ENCODE measurements around the gene UBE2V1. TPM values are rescaled to one million over a fixed set of nuclear protein-coding genes. Genes with fewer than 3 reads are reported as not detected.

Gene UBE2V1
- total and polyA plus RNA-seq, 2 of the 13 experiments (the other 11 are each of a cell fraction or from before 2014, with no cell fraction given), result 81.3 to 132 TPM

DNA sequence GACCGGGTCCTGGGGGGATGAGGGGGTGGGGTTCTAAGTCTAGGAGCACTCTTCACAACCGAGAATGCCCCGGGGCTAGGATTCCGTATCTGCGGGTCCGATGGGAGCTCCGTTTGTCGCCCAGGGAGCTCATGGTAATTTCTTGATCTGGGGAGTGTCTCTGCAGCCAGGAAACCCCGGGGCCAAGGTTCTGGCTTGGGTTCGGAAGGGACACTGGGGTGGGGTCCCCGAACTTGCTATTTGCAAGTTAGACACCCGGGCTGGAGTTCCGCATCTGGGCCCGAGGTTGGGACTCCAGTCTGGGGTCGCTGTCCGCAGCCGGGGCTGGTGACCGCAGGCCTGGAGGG is 40.2 kb upstream of the UBE2V1 start:
- Histone ChIP-seq H3K79me2 (ENCODE audit: insufficient read depth, low read length) (peaks cover 46% of the 10 kb centered on the region), H3K27me3 (ENCODE audit: control insufficient read depth in 1 of 2, insufficient read depth in 2 of 2, low read length in 2 of 2) (peaks cover 0 to 4% of the 10 kb centered on the region in 2 experiments; a peak in 1 of 5 replicates), H3K9ac (ENCODE audit: insufficient read depth, low read depth, low read length) (peak overlapping the region; percentile 98), H3K4me1 (ENCODE audit: insufficient read depth, low read length) (peaks cover 66% of the 10 kb centered on the region), H3K36me3 (replicated peaks in 1 of 2; ENCODE audit: control insufficient read depth in 1 of 2, insufficient read depth in 2 of 2, low read length in 2 of 2) (peaks cover 9 to 26% of the 10 kb centered on the region in 2 experiments; a peak in 4 of 5 replicates), H3K4me3 (replicated peaks in 1 of 3; ENCODE audit: insufficient read depth in 1 of 3, low read depth in 2 of 3, low read length in 3 of 3) (peak overlapping the region; percentile 91 to 98 (median 96)), H3K4me2 (ENCODE audit: low read depth, low read length) (peak overlapping the region; percentile 98), H3K27ac (ENCODE audit: extremely low read length, insufficient read depth, low read length) (peak overlapping the region; percentile 73), H3K9me3 (ENCODE audit: low read length) (no peaks in the 10 kb centered on the region), H2AFZ (ENCODE audit: low read length) (no peak overlapping the region), H4K20me1 (ENCODE audit: insufficient read depth, low read length) (no peaks in the 10 kb centered on the region; the same call in 1 of the 2 replicates)
- WGBS (ENCODE audit: low lambda C conversion rate), result 2% methylated on average over 9 of the region's 18 CpGs
- intact Hi-C loops (cut with micrococcal nuclease; ENCODE audit: unreplicated experiment) (loop anchor here (2.0 kb wide), 1 partner anchor 16 kb away; no protein-coding TSS in a partner anchor), in situ Hi-C loops (cut with HindIII; ENCODE audit: extremely low pct_ligation_motif_present, low pct_unique_long_range_greater_than_20kb) (no loop called here)
- POLR2A ChIA-PET, result interaction anchor here (0.5 to 5.2 kb wide), 24 partner anchors 9 to 317 kb away, joined by 3 to 89 read pairs (median 6); partner anchors contain the start of genes SPATA2 and UBE2V1
- no peak for FAIRE-seq
- CTCF ChIA-PET (ENCODE audit: low intra/inter-chr PET ratio, low total read pairs), result interaction anchor here (0.8 kb wide), 1 partner anchor 17 kb away, joined by 3 read pairs; no protein-coding TSS in a partner anchor
- no peak for DNase-seq (ENCODE audit: low spot score)
- BruUV-seq (replicated peaks), result TSS peak; percentile 59
- no peak for ATAC-seq
- TF ChIP-seq TEAD2 (CRISPR knock-in tag; IDR thresholded peaks at IDR 0.05) (no peak), MAFG (CRISPR knock-in tag; IDR thresholded peaks at IDR 0.05) (0 out of 2 replicates have a peak, but pooled peaks have one; percentile 38), TBL1XR1 (IDR thresholded peaks at IDR 0.05; ENCODE audit: borderline replicate concordance, low read length, partially characterized antibody) (no peak), JUNB (CRISPR knock-in tag; IDR thresholded peaks at IDR 0.05; ENCODE audit: borderline replicate concordance) (no peak), PHF5A (CRISPR knock-in tag; IDR thresholded peaks at IDR 0.05; ENCODE audit: low read depth, unreplicated experiment) (no peak), U2AF1 (optimal IDR thresholded peaks at IDR 0.05; ENCODE audit: low read depth, low read length) (no peak), CBX2 (IDR thresholded peaks at IDR 0.05; ENCODE audit: low read depth, low read length) (no peak), CBX2 (CRISPR knock-in tag; IDR thresholded peaks at IDR 0.05; ENCODE audit: low read depth) (0 out of 2 replicates have a peak, but pooled peaks have one; percentile 11), ZNF441 (CRISPR knock-in tag; IDR thresholded peaks at IDR 0.05; ENCODE audit: borderline replicate concordance) (0 out of 2 replicates have a peak, but pooled peaks have one; percentile 9), CHD4 (IDR thresholded peaks at IDR 0.05; ENCODE audit: borderline replicate concordance, low read length) (no peak; the same call in 1 of the 2 replicates), ZNF136 (CRISPR knock-in tag; IDR thresholded peaks at IDR 0.05; ENCODE audit: low read depth) (peak; percentile 35; the same call in 1 of the 2 replicates)
- TF ChIP-seq, protein P1, sequence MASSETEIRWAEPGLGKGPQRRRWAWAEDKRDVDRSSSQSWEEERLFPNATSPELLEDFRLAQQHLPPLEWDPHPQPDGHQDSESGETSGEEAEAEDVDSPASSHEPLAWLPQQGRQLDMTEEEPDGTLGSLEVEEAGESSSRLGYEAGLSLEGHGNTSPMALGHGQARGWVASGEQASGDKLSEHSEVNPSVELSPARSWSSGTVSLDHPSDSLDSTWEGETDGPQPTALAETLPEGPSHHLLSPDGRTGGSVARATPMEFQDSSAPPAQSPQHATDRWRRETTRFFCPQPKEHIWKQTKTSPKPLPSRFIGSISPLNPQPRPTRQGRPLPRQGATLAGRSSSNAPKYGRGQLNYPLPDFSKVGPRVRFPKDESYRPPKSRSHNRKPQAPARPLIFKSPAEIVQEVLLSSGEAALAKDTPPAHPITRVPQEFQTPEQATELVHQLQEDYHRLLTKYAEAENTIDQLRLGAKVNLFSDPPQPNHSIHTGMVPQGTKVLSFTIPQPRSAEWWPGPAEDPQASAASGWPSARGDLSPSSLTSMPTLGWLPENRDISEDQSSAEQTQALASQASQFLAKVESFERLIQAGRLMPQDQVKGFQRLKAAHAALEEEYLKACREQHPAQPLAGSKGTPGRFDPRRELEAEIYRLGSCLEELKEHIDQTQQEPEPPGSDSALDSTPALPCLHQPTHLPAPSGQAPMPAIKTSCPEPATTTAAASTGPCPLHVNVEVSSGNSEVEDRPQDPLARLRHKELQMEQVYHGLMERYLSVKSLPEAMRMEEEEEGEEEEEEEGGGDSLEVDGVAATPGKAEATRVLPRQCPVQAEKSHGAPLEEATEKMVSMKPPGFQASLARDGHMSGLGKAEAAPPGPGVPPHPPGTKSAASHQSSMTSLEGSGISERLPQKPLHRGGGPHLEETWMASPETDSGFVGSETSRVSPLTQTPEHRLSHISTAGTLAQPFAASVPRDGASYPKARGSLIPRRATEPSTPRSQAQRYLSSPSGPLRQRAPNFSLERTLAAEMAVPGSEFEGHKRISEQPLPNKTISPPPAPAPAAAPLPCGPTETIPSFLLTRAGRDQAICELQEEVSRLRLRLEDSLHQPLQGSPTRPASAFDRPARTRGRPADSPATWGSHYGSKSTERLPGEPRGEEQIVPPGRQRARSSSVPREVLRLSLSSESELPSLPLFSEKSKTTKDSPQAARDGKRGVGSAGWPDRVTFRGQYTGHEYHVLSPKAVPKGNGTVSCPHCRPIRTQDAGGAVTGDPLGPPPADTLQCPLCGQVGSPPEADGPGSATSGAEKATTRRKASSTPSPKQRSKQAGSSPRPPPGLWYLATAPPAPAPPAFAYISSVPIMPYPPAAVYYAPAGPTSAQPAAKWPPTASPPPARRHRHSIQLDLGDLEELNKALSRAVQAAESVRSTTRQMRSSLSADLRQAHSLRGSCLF (CRISPR knock-in tag; IDR thresholded peaks at IDR 0.05; ENCODE audit: borderline replicate concordance), result peak; percentile 94; the same call in 1 of the 2 replicates
- TF ChIP-seq, protein P2, sequence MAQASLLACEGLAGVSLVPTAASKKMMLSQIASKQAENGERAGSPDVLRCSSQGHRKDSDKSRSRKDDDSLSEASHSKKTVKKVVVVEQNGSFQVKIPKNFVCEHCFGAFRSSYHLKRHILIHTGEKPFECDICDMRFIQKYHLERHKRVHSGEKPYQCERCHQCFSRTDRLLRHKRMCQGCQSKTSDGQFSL (CRISPR knock-in tag; IDR thresholded peaks at IDR 0.05), result 0 out of 2 replicates have a peak, but pooled peaks have one; percentile 36
- TF ChIP-seq, protein P3, sequence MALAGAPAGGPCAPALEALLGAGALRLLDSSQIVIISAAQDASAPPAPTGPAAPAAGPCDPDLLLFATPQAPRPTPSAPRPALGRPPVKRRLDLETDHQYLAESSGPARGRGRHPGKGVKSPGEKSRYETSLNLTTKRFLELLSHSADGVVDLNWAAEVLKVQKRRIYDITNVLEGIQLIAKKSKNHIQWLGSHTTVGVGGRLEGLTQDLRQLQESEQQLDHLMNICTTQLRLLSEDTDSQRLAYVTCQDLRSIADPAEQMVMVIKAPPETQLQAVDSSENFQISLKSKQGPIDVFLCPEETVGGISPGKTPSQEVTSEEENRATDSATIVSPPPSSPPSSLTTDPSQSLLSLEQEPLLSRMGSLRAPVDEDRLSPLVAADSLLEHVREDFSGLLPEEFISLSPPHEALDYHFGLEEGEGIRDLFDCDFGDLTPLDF (CRISPR knock-in tag; IDR thresholded peaks at IDR 0.05), result no peak
- TF ChIP-seq, protein P4, sequence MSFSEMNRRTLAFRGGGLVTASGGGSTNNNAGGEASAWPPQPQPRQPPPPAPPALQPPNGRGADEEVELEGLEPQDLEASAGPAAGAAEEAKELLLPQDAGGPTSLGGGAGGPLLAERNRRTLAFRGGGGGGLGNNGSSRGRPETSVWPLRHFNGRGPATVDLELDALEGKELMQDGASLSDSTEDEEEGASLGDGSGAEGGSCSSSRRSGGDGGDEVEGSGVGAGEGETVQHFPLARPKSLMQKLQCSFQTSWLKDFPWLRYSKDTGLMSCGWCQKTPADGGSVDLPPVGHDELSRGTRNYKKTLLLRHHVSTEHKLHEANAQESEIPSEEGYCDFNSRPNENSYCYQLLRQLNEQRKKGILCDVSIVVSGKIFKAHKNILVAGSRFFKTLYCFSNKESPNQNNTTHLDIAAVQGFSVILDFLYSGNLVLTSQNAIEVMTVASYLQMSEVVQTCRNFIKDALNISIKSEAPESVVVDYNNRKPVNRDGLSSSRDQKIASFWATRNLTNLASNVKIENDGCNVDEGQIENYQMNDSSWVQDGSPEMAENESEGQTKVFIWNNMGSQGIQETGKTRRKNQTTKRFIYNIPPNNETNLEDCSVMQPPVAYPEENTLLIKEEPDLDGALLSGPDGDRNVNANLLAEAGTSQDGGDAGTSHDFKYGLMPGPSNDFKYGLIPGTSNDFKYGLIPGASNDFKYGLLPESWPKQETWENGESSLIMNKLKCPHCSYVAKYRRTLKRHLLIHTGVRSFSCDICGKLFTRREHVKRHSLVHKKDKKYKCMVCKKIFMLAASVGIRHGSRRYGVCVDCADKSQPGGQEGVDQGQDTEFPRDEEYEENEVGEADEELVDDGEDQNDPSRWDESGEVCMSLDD (CRISPR knock-in tag; IDR thresholded peaks at IDR 0.05; ENCODE audit: borderline replicate concordance), result peak; percentile 28
